Measurements from ENCODE around the gene PDXK. TPM values are rescaled to one million over a fixed set of nuclear protein-coding genes. Genes with fewer than 3 reads are reported as not detected.
A peak's percentile ranks its signal among the peaks of the same experiment; 100 is the strongest.

PDXK gene
- total and polyA plus RNA-seq, 10 of the 15 experiments (the other 5 are each of a cell fraction or from before 2014, with no cell fraction given) = 3.7 to 141 (median 60.0) TPM

- peak; percentile 61 for TF ChIP-seq PKNOX1 (IDR thresholded peaks at IDR 0.05)
- TF ChIP-seq MXI1 (IDR thresholded peaks at IDR 0.05; ENCODE audit: low read depth, low read length) = peak; percentile 32; the same call in 1 of the 2 replicates
- peak; percentile 63; the same call in 1 of the 2 replicates for TF ChIP-seq MYB (IDR thresholded peaks at IDR 0.05; ENCODE audit: borderline replicate concordance, low read depth, low read length)
- peak; percentile 87 to 96 for TF ChIP-seq BHLHE40 (IDR thresholded peaks at IDR 0.05; ENCODE audit: borderline replicate concordance in 1 of 2, low read depth in 2 of 2, low read length in 1 of 2)
- TF ChIP-seq JUND (IDR thresholded peaks at IDR 0.05; ENCODE audit: low read depth, low read length) = no peak
- TF ChIP-seq TAF1 (IDR thresholded peaks at IDR 0.05; ENCODE audit: borderline replicate concordance, low read depth, low read length) = 0 out of 2 replicates have a peak, but pooled peaks have one; percentile 15
- peak; percentile 41; the same call in 1 of the 2 replicates for TF ChIP-seq MTA2 (IDR thresholded peaks at IDR 0.05; ENCODE audit: low read depth)
- peak in 1 of 2 experiments; percentile 41; a peak in 1 of 4 replicates for TF ChIP-seq IKZF2 (IDR thresholded peaks at IDR 0.05)
- peak; percentile 41 for TF ChIP-seq RAD51 (IDR thresholded peaks at IDR 0.05)
- no peak for TF ChIP-seq NFXL1 (IDR thresholded peaks at IDR 0.05; ENCODE audit: borderline replicate concordance)
- no peak for TF ChIP-seq BCL3 (IDR thresholded peaks at IDR 0.05; ENCODE audit: borderline replicate concordance, insufficient read depth, low read depth, low read length, poor library complexity, severe bottlenecking)
- peak; percentile 42; the same call in 1 of the 2 replicates for TF ChIP-seq HCFC1 (IDR thresholded peaks at IDR 0.05; ENCODE audit: low read length)
- peak; percentile 26 for TF ChIP-seq PBX3 (IDR thresholded peaks at IDR 0.05; ENCODE audit: insufficient replicate concordance, low read depth, low read length)
- TF ChIP-seq TCF3 (IDR thresholded peaks at IDR 0.05; ENCODE audit: borderline replicate concordance, insufficient read depth, low read depth, low read length) = 0 out of 2 replicates have a peak, but pooled peaks have one; percentile 45
- TF ChIP-seq ASH2L (IDR thresholded peaks at IDR 0.05; ENCODE audit: borderline replicate concordance, low read depth) = no peak
- peak; percentile 95; the same call in 1 of the 2 replicates for TF ChIP-seq HDGF (IDR thresholded peaks at IDR 0.05)
- TF ChIP-seq POU2F2 (IDR thresholded peaks at IDR 0.05; ENCODE audit: borderline replicate concordance, low read depth, low read length) = peak; percentile 45; the same call in 1 of the 3 replicates
- TF ChIP-seq BCLAF1 (IDR thresholded peaks at IDR 0.05) = peak; percentile 9; the same call in 1 of the 2 replicates
- TF ChIP-seq LARP7 (IDR thresholded peaks at IDR 0.05) = peak; percentile 65; the same call in 1 of the 2 replicates
- no peak for TF ChIP-seq CHD2 (IDR thresholded peaks at IDR 0.05; ENCODE audit: borderline replicate concordance, low read depth, low read length)
- TF ChIP-seq USF2 (IDR thresholded peaks at IDR 0.05; ENCODE audit: borderline replicate concordance, low read depth, low read length) = no peak; the same call in none of the 2 replicates
- peak; percentile 94 for TF ChIP-seq SMARCA5 (IDR thresholded peaks at IDR 0.05)
Observed at GRCh38 chr21:43810505-43811261, 91.8 kb downstream of the PDXK start (continued).

Data from GM12878 (cell line).